Stomach smooth muscle (tissue), 2 donors: Measurements from ENCODE around the gene RALGAPA2.

Experiments
- H3K27ac ChIP-seq: one replicate; pipeline ENCODE4 v1.7.0; 2013; ENCODE audit warnings: mild to moderate bottlenecking, low read length, inconsistent platforms
- H3K27me3 ChIP-seq, 2 donors: one replicate each; pipeline ENCODE4 v1.7.0; 2013; ENCODE audit warnings: low read length in 2 of 2; ENCODE audit not compliant: insufficient read depth in 2 of 2, control insufficient read depth in 1 of 2
- H3K36me3 ChIP-seq, 2 donors: one replicate each; pipeline ENCODE4 v1.7.0; 2013; ENCODE audit warnings: low read length in 2 of 2; ENCODE audit not compliant: control insufficient read depth in 2 of 2, insufficient read depth in 2 of 2
- H3K4me1 ChIP-seq: one replicate; pipeline ENCODE4 v1.7.0; 2013; ENCODE audit warnings: low read length; ENCODE audit not compliant: control insufficient read depth, insufficient read depth
- H3K4me3 ChIP-seq, 2 donors: one replicate each; pipeline ENCODE4 v1.7.0; 2013; ENCODE audit warnings: low read length in 2 of 2
- H3K9ac ChIP-seq, 2 donors: one replicate each; pipeline ENCODE4 v1.7.0; 2013; ENCODE audit warnings: low read length in 2 of 2, mild to moderate bottlenecking in 1 of 2
- H3K9me3 ChIP-seq, 2 donors: one replicate each; pipeline ENCODE4 v1.7.0; 2013; ENCODE audit warnings: low read length in 2 of 2; ENCODE audit not compliant: control insufficient read depth in 2 of 2
- donor health status: healthy.
- donor health status: Pancreatic carcinoma.

The RALGAPA2 gene

GRCh38 chr20:20699917-20700316 is 12.5 kb downstream of the RALGAPA2 start:
- no peak overlapping the region for H3K4me3 ChIP-seq
- no peak overlapping the region for H3K9ac ChIP-seq
- H3K36me3 ChIP-seq, result no peaks in the 10 kb centered on the region
- H3K27me3 ChIP-seq, result no peaks in the 10 kb centered on the region
- H3K9me3 ChIP-seq, result no peaks in the 10 kb centered on the region
- H3K4me1 ChIP-seq, result no peaks in the 10 kb centered on the region
- no peak overlapping the region for H3K27ac ChIP-seq

DNA sequence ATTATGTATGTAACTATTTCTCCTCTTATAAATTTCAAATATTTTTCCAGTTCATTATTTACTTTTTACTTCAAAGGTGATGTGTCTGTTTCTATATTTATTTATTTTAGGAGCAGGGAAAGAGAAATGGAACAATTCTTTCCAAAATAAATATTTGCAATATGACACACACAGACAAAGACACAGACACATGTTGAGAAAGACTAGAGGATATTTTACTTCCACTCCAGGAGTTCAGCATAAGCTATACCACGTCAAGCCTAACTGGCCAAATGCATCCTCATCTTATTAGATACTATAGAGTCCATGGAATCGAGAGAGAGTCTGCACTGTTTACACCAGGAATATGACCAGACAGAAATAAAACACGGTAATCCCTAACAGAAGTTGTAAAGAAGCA is 13.3 kb downstream of the RALGAPA2 start:
- no peaks in the 10 kb centered on the region for H3K4me1 ChIP-seq
- H3K9me3 ChIP-seq, result no peaks in the 10 kb centered on the region
- no peaks in the 10 kb centered on the region for H3K27me3 ChIP-seq
- no peak overlapping the region for H3K4me3 ChIP-seq
- no peak overlapping the region for H3K9ac ChIP-seq
- H3K27ac ChIP-seq, result no peak overlapping the region
- no peaks in the 10 kb centered on the region for H3K36me3 ChIP-seq

GRCh38 chr20:20697325-20697845 is 15.1 kb downstream of the RALGAPA2 start:
- H3K9me3 ChIP-seq, result no peaks in the 10 kb centered on the region
- no peaks in the 10 kb centered on the region for H3K36me3 ChIP-seq
- no peak overlapping the region for H3K27ac ChIP-seq
- H3K4me3 ChIP-seq, result no peak overlapping the region
- H3K27me3 ChIP-seq, result no peaks in the 10 kb centered on the region
- H3K4me1 ChIP-seq, result no peaks in the 10 kb centered on the region
- H3K9ac ChIP-seq, result no peak overlapping the region

DNA sequence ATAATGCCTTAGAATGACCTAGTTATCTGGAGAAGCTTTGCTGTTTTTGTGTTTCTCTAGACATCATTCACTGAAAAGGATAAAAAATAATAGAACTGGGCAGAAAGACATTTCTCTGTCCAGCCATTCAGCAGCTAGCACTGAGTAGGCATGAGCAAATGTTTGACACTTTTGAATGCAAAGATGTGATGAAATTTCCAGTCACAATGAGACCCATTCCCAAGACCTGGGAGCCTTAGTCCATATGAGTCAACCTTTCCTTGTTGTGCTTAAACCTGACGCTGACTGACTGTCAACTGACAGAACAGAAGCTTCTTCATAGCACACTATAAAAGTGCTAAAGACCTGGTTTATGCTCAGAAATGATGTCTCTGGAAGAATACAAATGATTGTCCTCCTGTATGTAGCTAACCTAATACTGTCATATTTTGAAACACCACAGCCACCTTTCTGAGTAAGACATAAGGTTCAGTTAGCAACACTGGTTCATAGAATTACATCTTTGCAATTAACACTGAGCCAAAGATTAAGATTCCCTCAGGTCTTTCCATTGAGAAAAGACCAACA is 17.1 kb downstream of the RALGAPA2 start:
- Histone ChIP-seq H3K9me3 (no peaks in the 10 kb centered on the region), H3K9ac (no peak overlapping the region), H3K36me3 (no peaks in the 10 kb centered on the region), H3K4me1 (no peaks in the 10 kb centered on the region), H3K27me3 (no peaks in the 10 kb centered on the region), H3K27ac (no peak overlapping the region), H3K4me3 (no peak overlapping the region)

DNA sequence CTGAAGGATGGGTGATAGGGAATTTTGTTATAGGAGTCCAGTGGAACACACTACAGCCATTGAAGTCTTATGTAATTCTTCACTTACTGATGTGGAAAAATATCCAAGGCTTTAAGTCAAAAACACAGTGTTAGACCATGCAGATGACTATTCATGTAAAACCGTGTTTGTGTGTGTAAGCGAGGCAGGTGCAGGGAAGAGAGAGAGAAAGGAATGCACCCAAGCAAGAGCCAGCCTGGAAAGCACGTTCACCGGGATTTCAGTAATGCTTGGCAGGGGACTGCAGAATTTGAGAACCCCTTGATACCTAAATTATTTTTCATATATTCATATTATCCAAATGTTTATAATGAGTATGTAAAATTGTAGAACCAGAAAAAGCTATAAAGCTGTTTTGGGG is 17.9 kb downstream of the RALGAPA2 start:
- H3K4me1 ChIP-seq, result no peaks in the 10 kb centered on the region
- H3K9me3 ChIP-seq, result no peaks in the 10 kb centered on the region

DNA sequence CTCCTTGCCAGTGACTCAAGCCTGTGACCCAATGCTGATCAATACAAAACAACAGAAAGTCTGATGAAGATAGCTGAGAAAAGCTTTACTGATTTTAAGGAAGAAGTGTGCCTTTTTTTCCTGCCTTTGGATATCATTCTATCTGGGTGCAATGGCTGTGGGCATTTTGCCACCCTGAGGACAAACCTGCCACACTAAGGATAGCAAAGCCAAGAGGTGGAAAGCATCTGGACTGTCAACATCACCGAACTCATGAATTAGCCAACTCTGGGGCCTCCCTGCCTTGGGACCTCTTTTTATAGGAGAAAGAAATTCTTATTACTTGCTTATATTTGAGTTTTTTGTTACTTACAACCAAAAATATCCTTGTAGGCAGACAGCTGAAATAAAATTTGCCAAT is 19.9 kb downstream of the RALGAPA2 start:
- Histone ChIP-seq H3K27ac (no peak overlapping the region), H3K4me1 (no peaks in the 10 kb centered on the region), H3K27me3 (no peaks in the 10 kb centered on the region), H3K9ac (no peak overlapping the region), H3K4me3 (no peak overlapping the region), H3K9me3 (no peaks in the 10 kb centered on the region), H3K36me3 (no peaks in the 10 kb centered on the region)

More for the DNA sequence above, 17.9 kb downstream of the RALGAPA2 start:
- Histone ChIP-seq H3K27me3 (no peaks in the 10 kb centered on the region), H3K27ac (no peak overlapping the region), H3K36me3 (no peaks in the 10 kb centered on the region), H3K9ac (no peak overlapping the region), H3K4me3 (no peak overlapping the region)

DNA sequence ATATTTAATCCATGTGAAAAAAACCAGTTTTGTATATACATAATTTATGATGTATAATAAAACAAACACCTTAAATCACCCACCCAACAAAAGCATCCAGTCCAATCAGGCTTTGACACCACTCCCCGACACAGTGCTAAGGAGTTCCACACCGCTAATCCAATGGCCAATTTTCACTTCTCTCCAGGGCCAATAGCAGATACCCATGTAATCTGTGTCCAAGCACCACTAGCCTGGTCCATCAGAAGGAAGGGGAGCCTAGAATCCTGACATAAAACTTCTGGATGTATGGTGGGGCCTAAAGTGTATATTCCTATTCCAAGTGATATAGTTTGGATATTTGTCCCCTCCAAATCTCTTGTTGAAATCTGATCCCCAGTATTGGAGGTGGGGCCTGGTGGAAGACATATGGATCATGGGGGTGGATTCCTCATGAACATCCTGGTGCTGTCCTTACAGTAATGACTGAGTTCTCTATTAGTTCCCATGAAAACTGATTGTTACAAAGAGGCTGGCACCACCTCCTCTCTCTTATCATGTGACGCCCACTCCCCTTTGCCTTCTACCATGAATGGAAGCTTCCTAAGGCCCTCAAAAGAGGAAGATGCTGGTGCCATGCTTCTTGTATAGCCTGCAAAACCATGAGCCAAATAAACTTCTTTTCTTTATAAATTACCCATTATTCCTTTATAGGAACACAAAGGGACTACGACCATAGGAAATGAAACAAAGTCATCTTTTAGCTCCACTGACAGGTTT is 20.8 kb downstream of the RALGAPA2 start:
- no peaks in the 10 kb centered on the region for H3K36me3 ChIP-seq
- H3K27ac ChIP-seq, result no peak overlapping the region
- H3K9ac ChIP-seq, result no peak overlapping the region
- no peak overlapping the region for H3K4me3 ChIP-seq
- H3K27me3 ChIP-seq, result no peaks in the 10 kb centered on the region
- no peaks in the 10 kb centered on the region for H3K4me1 ChIP-seq
- no peaks in the 10 kb centered on the region for H3K9me3 ChIP-seq

DNA sequence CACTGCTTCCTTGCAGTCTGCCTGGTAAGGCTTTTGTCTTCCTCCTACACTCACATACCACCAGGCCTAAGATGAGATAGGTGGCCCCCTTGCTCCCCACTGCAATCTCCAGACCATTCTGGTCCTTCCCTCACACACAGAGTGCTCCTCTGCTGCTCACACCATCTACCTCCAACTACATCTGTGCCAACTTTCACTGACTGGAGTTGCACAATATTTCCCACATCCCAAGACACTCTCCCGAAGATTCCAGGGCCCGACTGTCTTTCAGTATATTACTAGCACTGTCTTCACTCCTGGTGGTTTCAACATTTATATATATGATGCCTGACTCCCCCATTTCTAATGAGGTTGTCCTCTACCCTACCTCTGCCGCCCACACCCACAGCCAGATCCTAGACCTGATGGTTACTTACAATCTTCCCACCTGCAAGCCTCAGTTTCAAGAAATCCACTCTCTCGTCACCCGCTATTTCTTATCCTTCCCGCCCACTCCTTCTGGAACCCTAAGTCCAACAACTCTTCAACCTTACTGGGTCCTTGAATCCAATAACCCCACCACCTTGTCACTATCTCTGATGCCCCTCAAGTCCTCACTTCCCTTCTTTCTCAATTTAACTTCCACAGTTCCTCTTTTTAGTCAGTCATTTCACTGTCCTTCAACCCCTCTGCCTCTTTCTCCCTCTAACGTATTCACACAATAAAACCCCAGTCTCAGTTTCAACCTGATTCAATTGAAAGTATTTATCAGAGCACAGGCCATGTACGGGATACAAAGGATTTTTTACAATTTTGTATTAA is 21.6 kb downstream of the RALGAPA2 start:
- no peaks in the 10 kb centered on the region for H3K9me3 ChIP-seq
- no peak overlapping the region for H3K27ac ChIP-seq
- H3K27me3 ChIP-seq, result no peaks in the 10 kb centered on the region
- no peaks in the 10 kb centered on the region for H3K36me3 ChIP-seq
- H3K4me1 ChIP-seq, result no peaks in the 10 kb centered on the region
- no peak overlapping the region for H3K9ac ChIP-seq
- no peak overlapping the region for H3K4me3 ChIP-seq

DNA sequence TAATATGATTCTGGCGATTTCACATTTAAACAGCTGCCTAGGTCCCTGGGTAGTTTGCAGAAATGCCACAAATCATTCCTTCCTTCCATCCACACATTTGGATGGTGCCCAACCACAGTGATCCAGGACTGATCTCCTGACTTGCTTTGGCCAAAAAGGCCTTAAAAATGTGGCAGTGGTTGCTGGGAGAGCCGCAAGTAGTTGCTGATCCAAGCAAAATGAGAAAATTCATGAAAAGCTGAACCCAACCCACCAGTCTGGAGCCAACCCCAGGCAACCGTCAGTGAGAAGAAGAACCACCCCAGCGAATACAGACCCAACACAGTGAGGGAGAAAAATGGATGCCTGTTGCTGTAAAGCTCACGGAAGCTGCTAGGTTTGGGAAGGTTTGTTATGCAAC is 25.1 kb downstream of the RALGAPA2 start:
- no peaks in the 10 kb centered on the region for H3K27me3 ChIP-seq
- no peak overlapping the region for H3K27ac ChIP-seq
- no peaks in the 10 kb centered on the region for H3K9me3 ChIP-seq
- H3K36me3 ChIP-seq, result peaks cover 0 to 2% of the 10 kb centered on the region in 2 donors
- no peak overlapping the region for H3K4me3 ChIP-seq
- H3K9ac ChIP-seq, result no peak overlapping the region
- H3K4me1 ChIP-seq, result no peaks in the 10 kb centered on the region

DNA sequence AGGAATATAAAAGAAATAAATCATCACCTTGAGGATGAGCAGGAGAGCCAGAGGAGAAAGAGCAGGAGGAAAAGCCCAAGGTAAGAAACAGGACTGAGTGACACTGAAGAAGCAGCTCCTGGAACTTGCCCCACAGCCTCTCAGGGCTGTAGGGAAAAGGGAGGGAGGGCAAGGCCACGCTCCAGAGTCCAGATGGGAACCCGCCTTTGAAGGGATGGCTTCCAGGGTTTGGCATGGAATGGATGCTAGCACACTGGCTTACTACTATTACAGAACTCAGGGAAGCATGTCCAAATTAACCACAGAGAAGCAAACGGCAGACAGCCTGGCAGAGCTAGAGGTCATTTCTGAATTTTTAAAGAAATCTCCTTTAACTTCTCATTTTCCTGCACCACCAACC is 26.8 kb downstream of the RALGAPA2 start:
- H3K27me3 ChIP-seq, result no peaks in the 10 kb centered on the region
- no peak overlapping the region for H3K9ac ChIP-seq
- no peak overlapping the region for H3K27ac ChIP-seq
- peaks cover 0 to 2% of the 10 kb centered on the region in 2 donors for H3K36me3 ChIP-seq
- no peaks in the 10 kb centered on the region for H3K9me3 ChIP-seq
- H3K4me3 ChIP-seq, result no peak overlapping the region
- H3K4me1 ChIP-seq, result no peaks in the 10 kb centered on the region
